SK-N-SH (cell line): Measurements from ENCODE around the gene TMIGD2. TPM values are rescaled to one million over a fixed set of nuclear protein-coding genes. Genes with fewer than 3 reads are reported as not detected.

ENCODE experiments used
- CTCF ChIA-PET: fragments of 300-600, 350-600 bp; formaldehyde crosslinking; extraction: SDS; loops from one replicate; lab custom pipeline; 2021; lab: Yijun Ruan, JAX
- POLR2A ChIA-PET: fragments of 350-600 bp; sonication (Branson Sonifier 250); formaldehyde crosslinking; extraction: SDS; loops from one replicate; lab custom pipeline; 2020; ENCODE audit warnings: antibody characterized with exemption, inconsistent platforms; lab: Yijun Ruan, JAX
- DNase-seq: peaks from one replicate; pipeline ENCODE4 v3.0.0; 2012
- H2AFZ ChIP-seq: fragments of 200-600 bp; sonication (generic); 2 replicates; pipeline ENCODE4 v1.8.1; 2016; ENCODE audit warnings: antibody characterized with exemption, mild to moderate bottlenecking, low read depth
- H3F3A ChIP-seq: fragments of 200-600 bp; sonication (generic); replicated peaks from 2 replicates; pipeline ENCODE3; 2016; ENCODE audit warnings: antibody characterized with exemption, mild to moderate bottlenecking; ENCODE audit not compliant: insufficient read depth
- H3K27ac ChIP-seq, 2 experiments: fragments of 200-500 bp in 1 of 2; fragments of 200-600 bp in 1 of 2; sonication (Bioruptor generic) in 1 of 2; sonication (generic), shearing (Covaris generic) in 1 of 2; 2 replicates each; pipeline versions ENCODE4 v1.5.1 to v1.6.1; 2014 to 2016; ENCODE audit warnings: low read depth in 2 of 2, inconsistent platforms in 1 of 2, low read length in 1 of 2, mild to moderate bottlenecking in 1 of 2, mixed read lengths in 1 of 2
- H3K27me3 ChIP-seq: fragments of 200-600 bp; sonication (generic), shearing (Covaris generic); 2 replicates; pipeline ENCODE4 v1.6.1; 2016; ENCODE audit warnings: mixed run types; ENCODE audit not compliant: insufficient read depth
- H3K36me3 ChIP-seq, 2 experiments: fragments of 200-500 bp in 1 of 2; fragments of 200-600 bp in 1 of 2; sonication (Bioruptor generic) in 1 of 2; sonication (generic) in 1 of 2; replicated peaks in 1 of 2; 2 replicates each; pipeline versions ENCODE3 to v1.5.1; 2014 to 2016; ENCODE audit warnings: low read length in 1 of 2, mild to moderate bottlenecking in 1 of 2; ENCODE audit not compliant: insufficient read depth in 2 of 2, control insufficient read depth in 1 of 2
- H3K4me1 ChIP-seq, 2 experiments: fragments of 200-500 bp in 1 of 2; fragments of 200-600 bp in 1 of 2; sonication (Bioruptor generic) in 1 of 2; sonication (generic), shearing (Covaris generic) in 1 of 2; 2 replicates each; pipeline versions ENCODE4 v1.5.1 to v1.6.1; 2014 to 2016; ENCODE audit warnings: low read depth in 1 of 2, low read length in 1 of 2, mixed run types in 1 of 2; ENCODE audit not compliant: insufficient read depth in 2 of 2, control insufficient read depth in 1 of 2
- H3K4me2 ChIP-seq: fragments of 200-600 bp; sonication (generic), shearing (Covaris generic); 2 replicates; pipeline ENCODE4 v1.6.1; 2017; ENCODE audit warnings: mixed run types
- H3K4me3 ChIP-seq, 2 experiments: fragments of 200-500 bp in 1 of 2; fragments of 200-600 bp in 1 of 2; sonication (Bioruptor generic) in 1 of 2; sonication (generic), shearing (Covaris generic) in 1 of 2; 2 replicates each; pipeline versions ENCODE4 v1.5.1 to v1.8.1; 2014 to 2016; ENCODE audit warnings: low read depth in 2 of 2, inconsistent platforms in 1 of 2, low read length in 1 of 2, mild to moderate bottlenecking in 1 of 2, mixed read lengths in 1 of 2, moderate library complexity in 1 of 2
- H3K79me2 ChIP-seq: fragments of 200-600 bp; sonication (generic); 2 replicates; pipeline ENCODE4 v1.8.1; 2017; ENCODE audit warnings: mild to moderate bottlenecking; ENCODE audit not compliant: insufficient read depth
- H3K9ac ChIP-seq: fragments of 200-600 bp; sonication (generic); 2 replicates; pipeline ENCODE4 v1.6.1; 2017; ENCODE audit warnings: mixed run types
- H3K9me2 ChIP-seq: fragments of 200-600 bp; sonication (generic); 2 replicates; pipeline ENCODE4 v1.6.1; 2017; ENCODE audit warnings: mixed run types
- H3K9me3 ChIP-seq: fragments of 200-600 bp; sonication (generic); 2 replicates; pipeline ENCODE4 v1.6.1; 2017; ENCODE audit warnings: mixed run types, mild to moderate bottlenecking, moderate library complexity
- H4K20me1 ChIP-seq: fragments of 200-600 bp; sonication (generic); 2 replicates; pipeline ENCODE4 v1.6.1; 2017; ENCODE audit warnings: mild to moderate bottlenecking, mixed run types; ENCODE audit not compliant: insufficient read depth
- CHD2 ChIP-seq: fragments of 150-350 bp; IDR thresholded peaks from 2 replicates; pipeline ENCODE4 v1.6.1; 2018; ENCODE audit warnings: low read length; ENCODE audit not compliant: partially characterized antibody
- CTCF ChIP-seq: fragments of 200-600 bp; sonication (generic); IDR thresholded peaks from 2 replicates; pipeline ENCODE4 v1.6.1; 2017; ENCODE audit warnings: antibody characterized with exemption, mild to moderate bottlenecking, moderate library complexity
- ELF1 ChIP-seq: IDR thresholded peaks from 2 replicates; pipeline ENCODE4 v1.4.0; 2012
- FOSL2 ChIP-seq: IDR thresholded peaks from 2 replicates; pipeline ENCODE4 v1.4.0; 2012; ENCODE audit warnings: low read depth, mild to moderate bottlenecking, moderate library complexity, borderline replicate concordance
- FOXJ3 ChIP-seq: sonication (generic); formaldehyde crosslinking; IDR thresholded peaks from 2 replicates; pipeline ENCODE4 v1.5.1; 2020; ENCODE audit warnings: mild to moderate bottlenecking, missing genetic modification reagents
- FOXM1 ChIP-seq: IDR thresholded peaks from 2 replicates; pipeline ENCODE4 v1.4.0; 2012; ENCODE audit warnings: low read depth, mild to moderate bottlenecking
- GATA2 ChIP-seq: sonication (generic); formaldehyde crosslinking; IDR thresholded peaks from 2 replicates; pipeline ENCODE4 v1.5.0; 2020; ENCODE audit warnings: mild to moderate bottlenecking, missing genetic modification reagents
- MAX ChIP-seq: IDR thresholded peaks from 2 replicates; pipeline ENCODE4 v1.4.0; 2012; ENCODE audit warnings: low read depth
- MEF2A ChIP-seq: IDR thresholded peaks from 2 replicates; pipeline ENCODE4 v1.4.0; 2012; ENCODE audit warnings: low read depth, borderline replicate concordance
- NFIC ChIP-seq: IDR thresholded peaks from 2 replicates; pipeline ENCODE4 v1.4.0; 2012; ENCODE audit warnings: borderline replicate concordance
- NRF1 ChIP-seq: IDR thresholded peaks from 2 replicates; pipeline ENCODE4 v1.6.1; 2012; ENCODE audit warnings: low read depth, mild to moderate bottlenecking, low read length
- POLR2AphosphoS5 ChIP-seq: IDR thresholded peaks from 2 replicates; pipeline ENCODE4 v1.6.1; 2012; ENCODE audit warnings: low read depth, low read length
- RCOR1 ChIP-seq: fragments of 150-350 bp; IDR thresholded peaks from 2 replicates; pipeline ENCODE4 v1.6.1; 2017; ENCODE audit warnings: antibody characterized with exemption, low read length
- REST ChIP-seq: IDR thresholded peaks from 2 replicates; pipeline ENCODE4 v1.6.1; 2012; ENCODE audit warnings: mild to moderate bottlenecking, low read depth, low read length, moderate library complexity
- RXRA ChIP-seq: IDR thresholded peaks from 2 replicates; pipeline ENCODE4 v1.4.0; 2012; ENCODE audit warnings: low read depth, mild to moderate bottlenecking, borderline replicate concordance
- SIN3A ChIP-seq: IDR thresholded peaks from 2 replicates; pipeline ENCODE4 v1.6.1; 2012; ENCODE audit warnings: low read depth, mild to moderate bottlenecking, low read length, moderate library complexity, borderline replicate concordance
- USF1 ChIP-seq: IDR thresholded peaks from 2 replicates; pipeline ENCODE4 v1.4.0; 2012; ENCODE audit warnings: low read depth, borderline replicate concordance
- USF2 ChIP-seq: fragments of 150-350 bp; IDR thresholded peaks from 2 replicates; pipeline ENCODE4 v1.6.1; 2017; ENCODE audit warnings: antibody characterized with exemption, low read length, low read depth, borderline replicate concordance
- ZBTB33 ChIP-seq: IDR thresholded peaks from 2 replicates; pipeline ENCODE4 v1.4.0; 2012; ENCODE audit warnings: low read depth, borderline replicate concordance
- WGBS: methylation state at CpG from one replicate; pipeline ENCODE4 v1.1.6; 2017; ENCODE audit warnings: low lambda C conversion rate; 5-methylcytosine and 5-hydroxymethylcytosine counted together
- polyA plus RNA-seq, 3 experiments: library from polyadenylated mRNA; depleted of rRNA; stranded (reverse); fragments of >200 nt; gene quantifications; 2 replicates each; pipeline ENCODE4 v1.2.3, GENCODE V29; 2012

TMIGD2 gene
- polyA plus RNA-seq, 1 of the 3 experiments (the other 2 are of a cell fraction), result not detected

GRCh38 chr19:4323692-4324091 is 21.5 kb upstream of the TMIGD2 start:
- H4K20me1 ChIP-seq, result no peaks in the 10 kb centered on the region
- H3K9me2 ChIP-seq, result no peaks in the 10 kb centered on the region
- H3F3A ChIP-seq, result peaks cover 6% of the 10 kb centered on the region
- no peaks in the 10 kb centered on the region for H3K9me3 ChIP-seq
- peaks cover 5% of the 10 kb centered on the region in 2 experiments for H3K36me3 ChIP-seq
- TF ChIP-seq FOXJ3 (CRISPR knock-in tag), result no peak
- no peak for TF ChIP-seq USF2
- no peak for TF ChIP-seq REST
- TF ChIP-seq SIN3A, result no peak
- TF ChIP-seq MAX, result no peak
- no peak for TF ChIP-seq CHD2
- no peak for TF ChIP-seq GATA2
- no peak for TF ChIP-seq POLR2AphosphoS5
- no peak for TF ChIP-seq CTCF
- no peak for TF ChIP-seq RCOR1
- no peak for TF ChIP-seq NFIC
- no peak for TF ChIP-seq USF1
- no peak for TF ChIP-seq ZBTB33
- no peak for TF ChIP-seq RXRA
- TF ChIP-seq ELF1, result no peak
- TF ChIP-seq FOSL2, result no peak
- no peak for TF ChIP-seq FOXM1
- no peak for TF ChIP-seq MEF2A
- TF ChIP-seq NRF1, result no peak
- no peak overlapping the region for H3K4me3 ChIP-seq
- WGBS, result 100% methylated on average over 1 of the region's 9 CpGs
- no peaks in the 10 kb centered on the region for H3K27me3 ChIP-seq
- ChIA-PET CTCF (no interaction called here), POLR2A (interaction anchor here (0.6 to 1.1 kb wide), 6 partner anchors 10 to 47 kb away, joined by 3 to 4 read pairs (median 3); partner anchors contain the start of gene MPND)
- no peak for DNase-seq
- H2AFZ ChIP-seq, result no peak overlapping the region
- H3K9ac ChIP-seq, result no peak overlapping the region
- peaks cover 2% of the 10 kb centered on the region; the same call in 1 of the 2 replicates for H3K79me2 ChIP-seq
- H3K27ac ChIP-seq, result no peak overlapping the region
- H3K4me2 ChIP-seq, result no peak overlapping the region
- peaks cover 0 to 14% of the 10 kb centered on the region in 2 experiments; a peak in 2 of 4 replicates for H3K4me1 ChIP-seq
